GM21526 (cell line): Measurements from ENCODE around the gene SPAAR.

Experiments
- ATAC-seq: cut with Tn5 transposase; IDR thresholded peaks from one replicate; pipeline ENCODE4 v1.9.1; 2021; ENCODE audit warnings: moderate library complexity; ENCODE audit not compliant: unreplicated experiment, low FRiP score

Gene SPAAR

GRCh38 chr9:35944173-35944572 is 34.9 kb downstream of the SPAAR start:
- no peak for ATAC-seq

- ATAC-seq, result no peak
These were observed 35.6 kb downstream of the SPAAR start for GRCh38 chr9:35944841-35945240.

DNA sequence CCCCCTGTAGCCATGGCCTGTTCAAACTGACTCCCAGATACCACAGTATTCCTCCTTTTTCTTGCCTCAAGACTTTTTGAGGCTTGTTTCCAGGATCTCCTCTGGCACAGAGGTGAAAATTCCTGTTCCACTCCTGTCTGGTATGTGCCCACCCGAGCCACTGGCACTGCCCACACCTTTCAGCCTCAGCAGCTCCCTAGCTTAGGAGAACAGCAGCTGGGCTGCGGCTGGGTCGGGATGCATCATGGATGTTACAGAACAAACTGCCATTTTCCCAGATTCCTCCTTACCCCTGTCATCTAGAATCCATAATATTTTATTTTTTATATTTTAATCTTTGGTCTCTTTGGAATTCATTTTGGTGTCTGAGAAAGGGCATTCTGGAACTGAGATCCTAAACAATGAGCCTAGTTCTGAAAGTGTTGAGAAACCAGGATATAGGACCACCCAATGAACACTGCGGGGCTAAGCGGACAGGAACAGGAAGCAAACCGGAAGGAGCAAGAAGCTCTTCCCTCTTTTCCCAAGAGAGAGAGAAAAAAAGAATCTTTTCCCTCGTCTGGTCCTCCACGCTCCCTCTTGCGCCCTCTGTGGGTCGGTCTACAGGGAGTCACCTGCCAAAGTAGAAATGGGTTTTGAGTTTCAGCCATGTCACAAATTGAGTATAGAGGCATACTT is 36.2 kb downstream of the SPAAR start:
- ATAC-seq, result no peak

- no peak for ATAC-seq
These were observed 39.2 kb downstream of the SPAAR start for GRCh38 chr9:35948451-35948850.

DNA sequence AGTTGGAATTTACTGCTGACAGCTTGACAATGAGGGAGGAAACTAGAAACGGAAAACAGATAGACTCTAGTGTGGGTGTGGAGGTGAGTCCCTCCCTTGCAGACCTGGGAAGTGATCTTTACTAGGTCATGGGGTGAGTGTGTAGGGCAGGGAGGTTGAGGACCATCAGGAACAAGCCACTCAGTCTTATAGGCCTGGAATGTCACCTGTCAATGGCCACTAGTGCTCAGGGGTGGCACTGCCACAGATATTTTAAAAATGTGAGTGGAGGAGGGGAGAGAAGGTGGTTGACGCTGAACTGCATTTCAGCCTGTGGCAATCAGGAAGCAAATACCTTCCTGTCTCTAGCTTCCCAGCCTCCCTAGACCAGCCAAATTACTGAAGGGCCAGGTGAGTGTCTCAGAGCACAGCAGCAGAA is 39.6 kb downstream of the SPAAR start:
- no peak for ATAC-seq

DNA sequence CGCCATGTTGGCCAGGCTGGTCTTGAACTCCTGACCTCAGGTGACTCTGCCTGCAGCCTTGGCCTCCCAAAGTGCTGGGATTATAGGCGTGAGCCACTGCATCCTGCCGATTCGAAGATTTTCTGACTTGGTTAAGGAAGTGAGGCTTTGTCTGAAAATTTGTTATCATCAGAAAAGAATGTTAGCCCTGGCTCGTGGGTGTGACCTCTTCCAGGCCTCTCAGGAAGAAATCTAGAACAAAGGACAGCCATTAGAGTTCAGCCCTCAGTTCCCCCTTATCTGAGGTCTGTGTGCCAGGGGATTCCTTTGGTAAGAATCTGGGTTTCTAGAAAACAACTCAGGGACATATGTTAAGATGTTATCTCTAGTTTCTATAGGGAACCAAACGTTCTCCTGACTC is 42.4 kb downstream of the SPAAR start:
- no peak for ATAC-seq

DNA sequence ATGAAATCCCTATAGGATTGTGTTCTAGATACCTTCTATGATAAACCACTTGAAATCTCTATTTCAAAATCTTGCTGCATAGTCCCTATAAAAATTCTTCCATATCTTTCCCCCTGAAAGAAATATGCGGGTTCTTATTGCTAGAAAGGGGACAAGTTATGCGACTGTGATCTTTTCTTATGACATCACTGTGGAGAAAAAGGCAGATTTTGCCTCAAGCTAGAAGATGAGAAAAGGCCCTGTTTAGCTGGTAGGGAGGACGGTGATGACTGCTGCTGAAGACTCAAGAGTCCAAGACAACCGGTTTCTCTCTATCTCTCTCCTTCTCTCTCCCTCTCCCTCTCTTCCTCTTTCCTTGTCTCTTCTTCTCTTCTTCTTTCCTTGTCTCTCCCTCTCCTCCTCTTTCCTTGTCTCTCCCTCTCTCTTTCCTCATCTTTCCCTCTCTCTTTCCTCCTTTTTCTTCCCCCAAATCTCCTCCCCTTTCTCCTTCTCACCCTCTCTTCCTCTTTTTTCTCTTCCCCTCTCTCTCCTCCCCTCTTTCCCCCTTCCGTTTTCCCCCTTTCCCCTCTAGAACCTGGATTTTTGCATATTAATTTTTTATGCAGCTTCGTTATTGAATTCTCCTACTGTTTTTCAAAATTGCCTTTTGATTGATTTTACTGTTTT is 43.4 kb downstream of the SPAAR start:
- no peak for ATAC-seq

DNA sequence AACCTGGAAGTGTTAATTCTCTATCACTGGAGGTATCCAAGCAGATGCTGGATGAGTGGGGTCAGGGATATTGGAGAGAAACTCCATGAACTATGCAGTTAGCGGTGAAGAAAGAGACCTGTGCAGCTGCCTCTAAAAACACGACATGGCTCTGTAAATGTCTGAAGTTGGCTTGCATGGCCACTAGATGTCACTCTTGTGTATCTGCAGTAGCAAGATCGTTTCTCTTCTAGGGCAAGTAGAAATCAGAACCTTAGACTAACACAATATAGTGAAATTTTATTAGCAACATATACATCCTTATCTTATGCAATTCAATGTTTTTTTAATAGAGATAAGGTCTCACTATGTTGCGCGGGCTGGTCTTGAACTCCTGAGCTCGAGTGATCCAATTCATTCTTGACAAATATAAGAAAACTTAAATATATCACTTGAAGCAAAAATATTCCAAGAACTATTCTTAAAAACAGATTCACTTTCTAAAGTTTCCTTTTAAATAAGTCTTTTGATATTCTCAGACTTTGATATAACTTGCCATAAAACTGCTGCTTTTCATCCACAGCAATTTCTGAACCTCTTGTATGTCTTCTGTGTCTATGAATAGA is 45.8 kb downstream of the SPAAR start:
- no peak for ATAC-seq

- ATAC-seq, result no peak
These were observed 47.4 kb downstream of the SPAAR start for GRCh38 chr9:35956651-35957050.

DNA sequence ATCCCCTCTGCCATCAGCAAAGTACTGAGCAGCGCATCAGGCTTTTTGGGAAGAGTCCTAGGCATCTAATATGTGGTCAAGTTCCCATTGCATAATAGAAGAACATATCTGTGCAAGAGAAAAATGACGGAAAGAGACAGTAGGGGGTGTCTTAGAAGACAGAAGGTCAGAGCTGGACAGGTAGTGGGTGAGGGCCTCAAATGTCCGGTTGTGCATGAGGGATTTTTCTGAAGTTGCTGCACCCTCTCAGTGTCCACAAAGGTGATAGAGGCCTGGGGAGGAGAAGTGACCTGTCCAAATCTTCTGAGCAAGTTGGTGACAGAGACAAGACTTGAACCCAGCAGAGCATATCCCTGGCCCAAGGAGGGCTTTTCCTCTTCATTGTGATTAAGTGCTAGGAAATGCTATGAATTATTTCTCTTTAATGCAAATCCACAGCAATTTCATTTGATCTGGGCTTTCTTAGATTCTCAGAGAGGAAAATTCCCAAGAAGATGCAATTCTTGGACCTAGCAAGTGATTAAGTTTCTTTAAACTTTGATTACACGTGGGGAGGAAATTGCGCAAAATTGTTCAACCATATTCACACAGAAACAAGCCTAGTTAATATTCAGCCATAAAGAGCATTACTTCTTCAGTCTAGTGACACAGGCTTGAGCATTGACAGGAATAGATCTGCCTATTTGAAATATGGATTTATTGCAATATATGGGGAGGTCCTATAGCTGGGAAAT is 49.0 kb downstream of the SPAAR start, which contains the start of gene OR2S2:
TSS of gene OR2S2 (minus strand) at position 51 of the 734 bp plus-strand sequence. CDS start 56 bp downstream, outside the sequence.
- no peak for ATAC-seq

GRCh38 chr9:35960039-35960655 is 50.9 kb downstream of the SPAAR start:
- no peak for ATAC-seq
